Measurements from ENCODE around the gene ZBTB12.
A peak's percentile ranks its signal among the peaks of the same experiment; 100 is the strongest.

Gene ZBTB12

DNA sequence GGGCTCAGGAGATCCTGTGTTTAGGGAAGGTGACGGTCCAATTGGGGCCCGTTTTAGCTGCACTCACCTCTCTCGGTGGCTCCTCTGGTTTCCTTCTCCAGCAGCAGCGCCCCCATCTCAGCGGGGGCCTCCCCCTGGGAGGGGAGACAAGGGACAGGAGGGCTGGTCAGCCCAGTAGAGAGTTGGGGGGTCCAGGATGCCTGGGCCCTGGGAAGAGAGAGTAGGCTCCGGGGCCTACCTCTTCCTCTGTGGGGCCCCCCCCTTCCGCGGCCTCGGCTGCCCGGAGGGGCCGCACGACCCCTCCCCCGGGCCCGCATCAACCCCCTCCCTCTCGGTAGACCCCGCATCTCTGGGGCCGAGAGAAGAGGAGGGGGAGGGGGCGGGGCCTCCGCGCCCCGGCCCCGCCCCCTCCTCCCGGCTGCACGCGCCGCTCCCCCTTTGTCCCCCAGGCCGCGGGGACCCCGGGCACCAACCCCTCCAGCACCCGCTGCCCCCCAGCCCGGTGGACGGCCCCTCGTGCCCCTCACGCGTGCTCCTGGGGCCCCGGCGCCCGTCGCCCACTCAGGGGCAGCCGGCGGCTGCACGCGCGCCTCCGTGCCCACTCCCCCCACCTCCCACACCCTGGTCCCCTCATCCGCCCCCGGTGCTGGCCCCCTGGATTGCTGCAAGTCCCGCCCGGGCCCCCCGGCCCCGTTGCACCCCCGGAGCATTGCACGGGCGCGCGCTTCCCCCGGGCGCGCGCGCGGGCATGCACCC lies 4.9 kb downstream of the ZBTB12 start:
- no peak for DNase-seq (ENCODE audit: low read depth in 2 of 2)

DNA sequence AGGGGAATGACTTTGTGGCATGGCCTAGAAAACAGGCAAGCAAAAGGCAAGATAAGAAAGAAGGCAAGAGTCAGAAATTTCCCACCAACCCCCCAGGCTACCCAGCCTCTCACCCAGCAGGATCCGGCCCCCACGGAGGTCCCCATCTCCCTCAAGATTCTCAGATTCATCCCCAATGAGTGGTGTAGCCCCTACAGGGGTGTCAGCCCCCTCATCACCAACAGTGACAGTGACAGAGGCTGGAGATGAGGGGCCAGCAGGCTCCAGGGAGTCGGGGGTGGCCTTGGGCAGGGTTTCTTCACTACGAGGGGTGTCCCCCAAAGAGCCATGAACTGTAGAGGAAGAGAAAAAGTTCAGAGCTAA lies 5.4 kb downstream of the ZBTB12 start:
- no peak for DNase-seq (ENCODE audit: low read depth in 2 of 2)

DNA sequence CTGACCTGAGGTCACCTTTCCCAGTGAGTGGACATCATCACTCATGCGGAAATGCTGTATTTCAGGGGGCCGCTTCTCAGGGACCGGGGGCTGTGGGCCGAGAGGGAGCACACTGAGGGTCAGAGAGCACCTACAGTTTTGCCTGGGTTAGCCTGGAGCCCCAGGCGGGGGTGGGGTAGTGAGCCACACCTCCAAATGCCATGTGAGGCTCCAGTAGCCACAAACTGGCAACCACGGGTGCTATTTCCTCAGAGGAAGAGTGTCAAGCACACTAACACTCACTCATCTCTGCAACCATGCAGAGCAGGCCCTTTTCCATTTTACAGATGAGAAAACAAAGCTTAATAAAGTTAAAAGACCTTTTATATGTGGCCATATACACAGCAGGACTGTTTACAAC lies 9.1 kb downstream of the ZBTB12 start:
- DNase-seq (ENCODE audit: low read depth in 2 of 2) = no peak

DNA sequence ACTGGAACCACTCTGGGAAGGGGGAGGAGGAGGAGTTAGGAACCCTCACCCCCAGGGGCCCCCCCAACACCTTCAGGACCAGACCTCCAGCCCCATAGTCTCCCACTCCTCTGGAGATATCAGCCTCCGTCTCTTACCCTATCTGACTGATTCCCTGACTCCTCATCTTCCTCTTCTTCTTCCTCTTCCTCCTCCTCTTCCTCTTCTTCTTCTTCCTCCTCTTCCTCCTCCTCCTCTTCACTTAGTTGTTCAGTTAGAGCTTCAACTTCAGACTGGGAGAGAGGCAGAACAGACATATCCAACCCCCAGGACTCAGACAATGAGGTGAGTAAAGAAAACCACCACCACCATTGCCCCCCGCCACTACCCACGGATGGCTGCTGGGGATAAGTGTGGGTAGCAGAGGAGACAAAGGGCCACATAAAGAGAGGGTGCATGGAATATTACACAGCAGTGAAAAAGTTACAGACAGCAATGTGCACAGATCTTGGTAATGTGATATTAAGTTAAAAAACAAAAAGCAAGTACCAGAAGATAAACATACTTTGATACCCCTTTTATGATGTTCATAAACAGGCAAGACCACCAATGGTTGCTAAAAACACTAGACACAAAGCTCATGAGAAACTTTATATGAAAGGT lies 12.4 kb downstream of the ZBTB12 start:
- no peak for DNase-seq (ENCODE audit: low read depth in 2 of 2)

GRCh38 chr6:31888276-31889258 lies 13.3 kb downstream of the ZBTB12 start:
- DNase-seq (ENCODE audit: low read depth in 2 of 2) = peak in 1 of 2 experiments; percentile 53

- DNase-seq (ENCODE audit: low read depth in 2 of 2) = no peak
Observed at GRCh38 chr6:31887173-31888007, 14.5 kb downstream of the ZBTB12 start.

DNA sequence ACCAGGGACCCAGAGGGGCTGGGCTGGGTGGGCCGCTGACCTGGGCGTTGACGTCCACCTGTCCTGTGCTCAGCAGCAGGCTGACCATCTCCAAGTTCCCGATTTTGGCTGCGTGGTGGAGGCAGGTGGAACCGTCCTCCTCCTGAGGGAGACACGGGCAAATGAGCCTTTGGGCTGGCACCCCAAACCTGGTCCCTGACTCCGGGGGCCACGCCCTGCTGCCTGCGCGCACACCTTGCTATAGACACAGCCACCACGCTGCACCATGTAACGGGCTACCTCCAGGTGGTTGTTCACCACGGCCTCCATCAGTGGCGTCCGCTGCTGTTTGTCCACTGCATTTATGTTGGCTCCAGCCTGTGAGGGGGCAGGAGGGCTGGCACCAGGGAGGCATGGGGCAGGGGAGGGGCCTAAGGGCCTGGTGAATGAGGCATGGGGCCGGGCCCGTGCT lies 15.3 kb downstream of the ZBTB12 start:
- no peak for DNase-seq (ENCODE audit: low read depth in 2 of 2)

DNA sequence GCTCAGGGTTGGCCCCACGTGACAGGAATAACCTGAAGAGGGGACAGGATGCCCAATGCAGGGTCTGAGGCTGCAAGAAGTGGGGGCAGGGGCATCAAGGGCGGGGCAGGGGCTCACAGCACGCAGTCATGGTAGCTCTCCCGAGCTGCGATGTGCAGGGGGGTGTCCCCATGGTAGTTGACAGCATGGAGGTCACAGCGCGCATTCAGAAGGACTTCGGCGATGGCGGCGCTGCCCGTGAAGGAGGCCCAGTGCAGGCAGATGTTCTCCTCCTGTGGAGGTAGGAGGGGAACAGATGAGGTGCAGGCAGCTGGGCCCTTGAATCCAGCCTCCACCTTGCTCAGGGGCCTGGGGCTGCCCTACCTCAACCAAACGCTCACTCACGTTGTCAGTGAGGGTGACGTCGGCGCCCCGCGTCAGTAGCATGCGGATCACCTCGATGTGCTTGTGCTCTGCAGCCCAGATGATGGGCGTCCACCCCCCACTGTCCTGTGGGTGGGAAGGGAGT lies 17.3 kb downstream of the ZBTB12 start:
- no peak for DNase-seq (ENCODE audit: low read depth in 2 of 2)

- no peak for DNase-seq (ENCODE audit: low read depth in 2 of 2)
Observed at GRCh38 chr6:31883676-31884075, 18.2 kb downstream of the ZBTB12 start.

DNA sequence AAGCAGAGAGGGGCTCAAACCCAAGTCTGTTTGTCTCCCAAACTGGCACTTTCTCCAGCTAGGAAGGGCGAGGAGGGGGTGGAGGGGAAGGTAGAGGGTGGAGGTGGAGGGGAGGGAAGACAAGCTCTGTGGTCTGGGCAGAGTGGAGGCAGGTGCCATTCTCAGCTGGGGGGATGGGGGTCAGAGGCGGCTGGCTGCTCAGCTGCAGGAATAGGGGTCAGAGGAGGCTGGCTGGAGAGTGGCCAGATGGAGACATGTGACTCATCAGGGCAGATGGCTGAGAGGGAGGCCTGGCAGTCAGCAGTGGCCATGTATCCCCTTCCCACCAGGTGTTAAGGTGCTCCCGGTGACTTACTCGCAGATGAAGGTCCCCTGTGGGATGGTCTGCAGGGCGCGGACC lies 19.5 kb downstream of the ZBTB12 start:
- no peak for DNase-seq (ENCODE audit: low read depth in 2 of 2)

DNA sequence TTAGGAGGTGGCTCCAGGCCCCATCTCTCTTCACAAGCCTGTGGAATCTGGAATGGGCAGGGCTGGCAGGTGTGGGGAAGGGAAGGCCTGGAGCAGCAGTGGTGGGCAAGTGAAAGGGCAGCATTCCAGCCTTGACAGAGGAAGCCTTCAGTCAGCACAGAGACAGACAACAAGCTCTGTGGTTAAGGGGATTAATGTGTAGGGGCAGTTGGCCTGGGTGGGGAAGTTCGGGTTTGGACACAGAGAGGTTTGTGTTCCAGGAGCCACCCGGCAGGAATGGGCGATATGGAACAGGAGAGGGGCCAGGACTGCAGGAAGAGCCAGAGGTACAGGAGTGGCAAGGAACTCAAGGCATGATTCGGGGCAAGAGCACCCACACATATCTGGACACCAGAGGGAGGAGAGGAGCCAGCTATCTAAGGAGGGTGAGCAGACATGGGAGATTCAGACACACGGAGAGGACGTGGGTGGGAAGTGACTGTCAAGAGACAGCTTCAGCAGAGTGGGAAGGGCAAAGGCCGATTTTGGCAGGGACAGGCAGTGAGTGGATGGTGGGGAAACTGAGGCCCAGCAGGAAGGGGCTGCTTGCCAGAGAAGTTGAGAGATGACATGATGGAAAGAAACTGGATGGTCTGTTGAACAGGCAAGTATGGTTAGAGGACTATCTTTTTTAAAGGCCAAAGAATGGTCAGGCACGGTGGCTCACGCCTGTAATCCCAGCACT lies 20.6 kb downstream of the ZBTB12 start:
- no peak for DNase-seq (ENCODE audit: low read depth in 2 of 2)

DNA sequence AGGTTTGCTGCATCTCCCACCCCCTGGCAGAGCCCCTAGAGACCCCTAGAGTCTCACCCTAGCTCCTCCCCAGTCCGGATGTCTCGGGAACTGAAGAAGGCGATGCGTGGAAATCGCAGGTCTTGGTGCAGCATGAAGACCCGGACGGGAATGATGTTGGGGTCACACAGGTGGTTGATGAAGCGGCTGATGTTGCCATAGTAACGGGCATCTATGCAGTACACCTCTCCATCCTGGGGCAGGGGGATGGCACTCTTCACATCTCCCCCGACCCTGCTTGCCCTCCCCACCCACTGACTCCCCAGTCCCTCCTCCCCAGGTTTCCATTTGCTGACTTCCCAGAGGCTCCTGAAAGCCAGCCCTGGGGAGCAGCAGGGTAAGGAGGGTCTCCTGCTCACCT lies 21.3 kb downstream of the ZBTB12 start:
- DNase-seq (ENCODE audit: low read depth in 2 of 2) = no peak

- DNase-seq (ENCODE audit: low read depth in 2 of 2) = no peak
Observed at GRCh38 chr6:31879901-31880300, 22.0 kb downstream of the ZBTB12 start.

DNA sequence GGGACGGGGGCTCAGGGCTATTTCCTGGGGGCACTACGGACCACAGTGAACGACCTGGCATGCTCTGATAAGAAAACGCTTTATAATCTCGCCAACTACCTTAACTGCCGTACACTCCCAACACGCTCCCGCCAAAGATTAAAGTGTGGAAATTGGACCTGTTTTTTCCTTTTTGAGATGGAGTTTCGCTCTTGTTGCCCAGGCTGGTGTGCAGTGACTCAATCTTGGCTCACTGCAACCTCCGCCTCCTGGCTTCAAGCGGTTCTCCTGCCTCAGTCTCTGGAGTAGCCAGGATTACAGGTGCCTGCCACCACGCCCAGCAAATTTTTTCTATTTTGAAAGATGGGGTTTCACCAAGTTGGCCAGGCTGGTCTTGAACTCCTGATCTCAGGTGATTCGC lies 22.7 kb downstream of the ZBTB12 start:
- DNase-seq (ENCODE audit: low read depth in 2 of 2) = no peak

DNA sequence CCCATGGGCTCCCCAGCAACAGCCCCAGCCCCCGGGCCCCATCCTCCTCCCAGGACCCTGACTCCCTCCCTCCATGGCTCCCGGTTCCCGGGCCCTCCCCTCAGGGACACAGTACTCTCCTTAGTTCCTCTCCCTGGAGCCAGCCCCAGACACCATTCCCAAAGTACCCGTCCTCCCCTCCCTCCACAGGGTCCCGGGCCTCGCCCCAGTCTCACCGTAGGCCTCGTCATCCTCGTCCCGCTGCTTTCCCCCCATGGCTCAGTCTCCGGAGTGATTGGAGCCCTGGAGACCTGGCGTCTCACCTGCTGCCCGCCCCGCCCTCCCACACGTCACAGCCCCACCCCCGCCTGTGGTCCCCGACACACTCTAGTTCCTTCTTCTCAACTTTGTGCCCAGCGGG lies 23.2 kb downstream of the ZBTB12 start, which contains the start of gene SLC44A4:
TSS of gene SLC44A4 (minus strand) at position 272 of the 400 bp plus-strand sequence. CDS start at position 255, 17 bp downstream.
- DNase-seq (ENCODE audit: low read depth in 2 of 2) = no peak

GRCh38 chr6:31878222-31878621 lies 23.7 kb downstream of the ZBTB12 start:
- no peak for DNase-seq (ENCODE audit: low read depth in 2 of 2)

DNA sequence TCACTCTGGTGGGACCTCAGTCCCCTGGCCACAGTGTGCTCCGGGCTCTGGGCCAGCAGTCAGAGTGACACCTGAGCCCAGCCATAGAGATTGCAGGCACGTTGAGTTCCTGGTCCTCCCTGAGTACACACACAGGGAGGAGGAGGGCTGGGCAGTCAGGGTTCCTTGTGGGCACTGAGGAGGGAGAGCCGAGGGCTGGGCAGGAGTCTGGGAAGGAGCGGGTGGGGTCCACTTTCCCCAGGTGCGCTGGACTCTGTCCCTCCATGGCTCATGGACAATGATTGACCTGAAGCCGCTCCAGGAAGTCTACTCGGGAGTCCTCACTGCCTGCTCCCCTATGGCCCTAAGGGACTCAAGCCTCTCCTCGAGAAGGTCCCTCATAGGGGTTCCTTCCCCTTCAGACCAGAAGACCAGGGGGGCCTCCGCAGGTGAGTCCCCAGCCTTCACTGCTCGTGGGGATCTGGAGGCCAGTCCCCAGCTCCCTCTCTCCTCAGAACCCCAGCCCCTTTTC lies 24.2 kb downstream of the ZBTB12 start:
- DNase-seq (ENCODE audit: low read depth in 2 of 2) = no peak

GRCh38 chr6:31877125-31877650 lies 24.7 kb downstream of the ZBTB12 start:
- DNase-seq (ENCODE audit: low read depth in 2 of 2) = no peak

GRCh38 chr6:31876357-31876756 lies 25.5 kb downstream of the ZBTB12 start:
- DNase-seq (ENCODE audit: low read depth in 2 of 2) = no peak

- no peak for DNase-seq (ENCODE audit: low read depth in 2 of 2)
Observed at GRCh38 chr6:31875877-31876276, 26.0 kb downstream of the ZBTB12 start.

Data from stimulated activated CD4-positive, alpha-beta T cell treated with anti-CD3 and anti-CD28 coated beads, Interleukin-12 subunit alpha, Interleukin-12 subunit beta, amount 100 ng/mL, for 24 hours (primary cell).